Measurements from ENCODE around the gene CD2AP.

GRCh38 chr6:47435254-47435612 is 42.4 kb upstream of the CD2AP start:
- TF ChIP-seq CTCF (conservative IDR thresholded peaks at IDR 0.05; ENCODE audit: low read depth, low read length) = no peak
- no peak for TF ChIP-seq EZH2 (IDR thresholded peaks at IDR 0.05; ENCODE audit: borderline replicate concordance, low read depth, low read length, poor library complexity, severe bottlenecking)

Data from A673 (cell line).